SKM-1 (cell line): Measurements from ENCODE around the gene VAPA.

Experiments
- DNase-seq: peaks from one replicate; lab custom pipeline; 2025; ENCODE audit not compliant: unreplicated experiment; lab: John Stamatoyannopoulos, UW

VAPA gene

GRCh38 chr18:9969247-9969646 is 55.4 kb downstream of the VAPA start:
- DNase-seq: no peak

GRCh38 chr18:9971313-9971920 is 57.6 kb downstream of the VAPA start:
- peak; percentile 63 for DNase-seq

- DNase-seq: no peak
These were observed 59.7 kb downstream of the VAPA start for GRCh38 chr18:9973470-9973869.

GRCh38 chr18:9974279-9974915 is 60.6 kb downstream of the VAPA start:
- no peak for DNase-seq

GRCh38 chr18:9975658-9976057 is 61.8 kb downstream of the VAPA start:
- no peak for DNase-seq

- no peak for DNase-seq
These were observed 68.9 kb downstream of the VAPA start for GRCh38 chr18:9982711-9983110.

GRCh38 chr18:9984080-9984479 is 70.3 kb downstream of the VAPA start:
- no peak for DNase-seq

GRCh38 chr18:9985641-9986040 is 71.8 kb downstream of the VAPA start:
- no peak for DNase-seq

GRCh38 chr18:9986156-9986930 is 72.5 kb downstream of the VAPA start:
- no peak for DNase-seq

GRCh38 chr18:9987345-9987744 is 73.5 kb downstream of the VAPA start:
- no peak for DNase-seq

- DNase-seq: no peak
These were observed 74.1 kb downstream of the VAPA start for GRCh38 chr18:9987931-9988330.

GRCh38 chr18:9988665-9989064 is 74.8 kb downstream of the VAPA start:
- no peak for DNase-seq

- no peak for DNase-seq
These were observed 75.7 kb downstream of the VAPA start for GRCh38 chr18:9989481-9989880.

- no peak for DNase-seq
These were observed 77.5 kb downstream of the VAPA start for GRCh38 chr18:9991011-9992000.

- no peak for DNase-seq
These were observed 78.6 kb downstream of the VAPA start for GRCh38 chr18:9992300-9992972.

- no peak for DNase-seq
These were observed 79.2 kb downstream of the VAPA start for GRCh38 chr18:9992973-9993520.

GRCh38 chr18:9993521-9994025 is 79.8 kb downstream of the VAPA start:
- DNase-seq: no peak

- no peak for DNase-seq
These were observed 80.3 kb downstream of the VAPA start for GRCh38 chr18:9994026-9994570.

- no peak for DNase-seq
These were observed 81.0 kb downstream of the VAPA start for GRCh38 chr18:9994701-9995235.
